GM10847 (cell line): Measurements from ENCODE around the gene GFOD2.

Experiments used
- POLR2A ChIP-seq: IDR thresholded peaks from 2 replicates; pipeline ENCODE4 v1.6.1; 2011; ENCODE audit not compliant: insufficient read length; ENCODE audit errors: extremely low read depth

Gene GFOD2

DNA sequence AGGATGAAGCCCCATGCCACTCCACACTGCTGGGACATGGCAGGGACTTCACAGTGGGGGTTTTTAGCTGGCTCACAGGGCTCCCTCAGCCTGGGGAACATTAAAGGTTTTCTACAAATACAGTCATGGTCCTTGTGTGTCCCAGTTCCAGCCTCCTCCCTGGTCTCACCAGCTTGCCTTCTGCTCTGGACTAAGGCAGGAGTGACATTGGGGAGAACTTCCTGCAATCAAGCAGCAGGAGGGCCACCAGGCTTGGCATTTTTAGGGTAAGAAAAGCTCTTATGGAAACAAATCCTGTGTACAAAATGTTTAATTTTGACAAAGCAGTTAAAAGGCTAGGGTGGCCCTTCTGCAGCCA is 56.5 kb downstream of the GFOD2 start:
- no peak for TF ChIP-seq POLR2A

- TF ChIP-seq POLR2A = no peak
These were observed 57.0 kb downstream of the GFOD2 start for GRCh38 chr16:67661886-67662652.

GRCh38 chr16:67661101-67661761 is 57.9 kb downstream of the GFOD2 start:
- no peak for TF ChIP-seq POLR2A

DNA sequence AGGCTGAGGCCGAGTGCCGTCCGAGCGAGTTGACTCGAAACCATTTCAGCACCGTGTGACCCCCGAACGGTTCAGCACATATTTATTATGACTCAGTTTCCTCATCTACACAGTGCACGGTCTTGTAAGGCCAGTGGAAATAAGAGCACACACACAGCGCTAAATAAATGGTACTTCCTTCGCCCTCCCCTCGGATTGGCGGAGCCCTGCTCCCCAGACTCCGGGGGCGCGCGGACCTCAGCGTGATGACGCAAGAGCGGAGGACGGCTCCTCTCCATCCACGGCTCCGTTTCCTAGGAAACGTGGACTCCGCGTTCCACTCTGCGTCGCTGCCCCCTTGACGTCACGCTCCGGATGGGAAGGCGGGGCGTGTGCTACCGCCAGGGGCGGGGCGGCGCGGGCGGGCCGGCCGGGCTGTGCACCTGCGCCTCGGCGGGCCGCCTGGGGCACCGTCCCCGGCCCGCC is 58.5 kb downstream of the GFOD2 start, which contains the start of gene PARD6A:
PARD6A (plus strand) TSS at position 397 of the 465 bp plus-strand sequence. CDS start 79 bp downstream, outside the sequence.
- TF ChIP-seq POLR2A = no peak

GRCh38 chr16:67659675-67660563 is 59.2 kb downstream of the GFOD2 start, which contains the start of gene ACD:
ACD (minus strand) TSS chr16:67660260; CDS start chr16:67660220, 40 bp downstream.
- TF ChIP-seq POLR2A = peak; percentile 78

DNA sequence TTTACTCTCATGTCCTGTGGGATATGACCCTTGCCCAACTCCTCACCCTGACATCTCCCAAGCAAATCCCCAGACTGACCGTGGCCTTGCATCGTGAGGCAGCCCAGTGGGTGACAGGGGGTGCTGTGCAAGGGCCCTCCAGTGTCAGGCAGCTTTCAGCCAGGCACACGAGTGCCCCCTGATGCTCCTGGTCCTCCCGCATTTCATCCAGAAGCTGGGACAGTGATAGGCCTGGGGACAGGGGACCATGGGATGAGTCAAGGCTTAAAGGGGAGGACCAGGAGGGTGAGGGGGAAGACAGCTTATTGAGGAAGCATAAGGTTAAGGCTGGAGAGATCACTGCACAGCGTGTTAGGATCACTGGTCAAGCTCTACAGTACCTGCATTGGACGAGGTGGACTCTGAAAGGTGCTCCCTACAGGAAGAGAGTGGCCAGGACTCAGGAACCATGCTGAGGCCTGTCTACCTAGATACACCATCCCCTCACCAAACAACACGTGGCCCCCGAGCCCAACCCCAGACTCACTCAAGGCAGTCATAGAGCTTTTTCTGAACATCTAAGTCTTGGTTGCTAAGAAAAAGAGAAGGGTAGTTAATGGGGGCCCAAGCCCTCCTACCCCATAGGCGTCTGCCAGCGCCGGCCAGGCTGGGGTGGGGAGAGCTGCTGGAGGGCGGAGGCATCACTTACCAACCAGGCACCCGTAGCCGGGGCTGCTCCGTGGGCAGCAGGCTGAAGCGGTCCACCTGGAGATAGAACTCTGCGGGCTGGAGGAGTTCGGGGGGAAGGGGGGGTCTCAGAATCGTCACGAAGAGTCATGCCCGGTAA is 60.1 kb downstream of the GFOD2 start:
- TF ChIP-seq POLR2A = no peak

GRCh38 chr16:67657751-67658518 is 61.2 kb downstream of the GFOD2 start:
- TF ChIP-seq POLR2A = no peak

DNA sequence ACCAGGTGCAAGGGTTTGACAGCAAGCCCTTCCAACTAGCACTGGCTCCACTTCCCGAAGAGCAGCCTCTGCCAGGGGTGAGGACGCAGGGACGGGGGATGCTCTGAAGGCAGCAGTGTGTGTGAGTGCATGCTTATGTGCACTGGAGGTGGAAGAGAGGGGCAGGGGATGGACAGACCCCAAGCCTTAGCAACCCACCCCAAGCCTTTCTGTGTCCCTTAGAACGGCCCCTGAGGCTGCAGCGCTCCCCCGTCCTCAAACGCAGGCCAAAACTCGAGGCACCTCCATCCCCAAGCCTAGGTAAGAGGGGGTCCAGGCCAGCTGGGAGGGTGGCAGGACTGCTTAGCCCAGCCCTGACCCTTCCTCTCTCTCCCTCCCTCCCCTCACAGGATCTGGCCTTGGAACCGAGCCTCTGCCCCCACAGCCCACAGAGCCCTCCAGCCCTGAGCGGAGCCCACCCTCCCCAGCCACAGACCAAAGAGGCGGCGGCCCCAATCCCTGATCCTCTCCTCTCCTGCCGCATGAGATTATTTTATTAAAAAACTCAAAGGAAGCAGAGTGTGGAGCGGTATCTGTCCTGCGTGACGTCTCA is 62.0 kb downstream of the GFOD2 start:
- TF ChIP-seq POLR2A = no peak

DNA sequence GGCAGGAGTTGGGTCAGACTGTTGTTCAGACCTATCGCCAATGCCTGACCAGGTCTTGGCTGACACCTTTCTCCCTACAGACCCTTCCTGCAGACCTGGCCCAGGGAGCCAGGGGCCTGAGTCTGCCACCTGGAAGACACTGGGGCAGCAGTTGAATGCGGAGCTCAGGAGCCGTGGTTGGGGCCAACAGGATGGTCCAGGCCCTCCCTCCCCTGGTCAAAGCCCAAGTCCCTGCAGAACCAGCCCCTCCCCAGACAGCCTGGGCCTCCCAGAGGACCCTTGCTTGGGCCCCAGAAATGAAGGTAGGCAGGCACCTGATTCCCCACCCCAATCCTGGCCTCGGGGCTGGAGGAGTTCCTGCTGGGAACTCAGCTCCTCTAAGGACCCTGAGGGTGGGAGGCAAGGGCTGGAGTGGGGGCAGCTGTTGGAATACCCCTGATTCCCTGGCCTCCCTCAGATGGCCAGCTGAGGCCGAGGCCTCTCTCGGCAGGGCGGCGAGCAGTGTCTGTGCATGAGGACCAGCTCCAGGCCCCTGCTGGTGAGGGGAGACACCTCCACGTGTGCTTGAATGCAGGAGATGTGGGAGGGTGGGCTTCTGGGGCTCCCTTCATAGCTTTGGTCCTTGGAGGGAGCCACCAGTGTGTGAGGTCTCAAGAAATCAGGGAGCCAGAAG is 62.6 kb downstream of the GFOD2 start:
- TF ChIP-seq POLR2A = no peak

GRCh38 chr16:67655363-67655762 is 63.8 kb downstream of the GFOD2 start:
- no peak for TF ChIP-seq POLR2A

- TF ChIP-seq POLR2A = no peak
These were observed 64.7 kb downstream of the GFOD2 start for GRCh38 chr16:67654403-67654911.

DNA sequence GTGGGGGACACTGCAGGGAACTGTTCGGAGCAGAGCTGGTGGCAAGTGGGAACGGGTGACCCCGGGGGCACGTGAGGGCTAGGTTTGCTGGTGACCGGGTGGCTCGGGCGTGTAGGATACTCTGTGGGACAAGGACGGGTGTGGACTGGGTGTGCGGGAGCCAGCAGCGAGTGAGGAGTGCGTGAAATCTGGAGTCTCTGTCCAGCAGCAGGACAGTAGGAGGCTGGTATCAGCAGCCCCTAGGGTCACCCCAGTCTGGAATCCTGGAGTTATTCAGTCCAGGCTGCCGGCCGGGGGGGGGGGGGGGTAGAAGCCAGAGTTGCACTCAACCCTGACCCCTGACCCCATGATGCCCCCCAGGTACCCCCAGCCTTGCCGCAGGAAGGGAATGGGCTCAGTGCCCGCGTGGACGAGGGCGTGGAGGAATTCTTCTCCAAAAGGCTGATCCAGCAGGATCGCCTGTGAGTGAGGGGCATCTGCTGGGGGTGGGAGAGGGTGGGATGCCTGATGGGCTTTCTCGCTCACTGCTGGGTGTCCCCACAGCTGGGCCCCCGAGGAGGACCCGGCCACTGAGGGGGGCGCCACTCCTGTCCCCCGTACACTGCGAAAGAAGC is 65.2 kb downstream of the GFOD2 start:
- no peak for TF ChIP-seq POLR2A

DNA sequence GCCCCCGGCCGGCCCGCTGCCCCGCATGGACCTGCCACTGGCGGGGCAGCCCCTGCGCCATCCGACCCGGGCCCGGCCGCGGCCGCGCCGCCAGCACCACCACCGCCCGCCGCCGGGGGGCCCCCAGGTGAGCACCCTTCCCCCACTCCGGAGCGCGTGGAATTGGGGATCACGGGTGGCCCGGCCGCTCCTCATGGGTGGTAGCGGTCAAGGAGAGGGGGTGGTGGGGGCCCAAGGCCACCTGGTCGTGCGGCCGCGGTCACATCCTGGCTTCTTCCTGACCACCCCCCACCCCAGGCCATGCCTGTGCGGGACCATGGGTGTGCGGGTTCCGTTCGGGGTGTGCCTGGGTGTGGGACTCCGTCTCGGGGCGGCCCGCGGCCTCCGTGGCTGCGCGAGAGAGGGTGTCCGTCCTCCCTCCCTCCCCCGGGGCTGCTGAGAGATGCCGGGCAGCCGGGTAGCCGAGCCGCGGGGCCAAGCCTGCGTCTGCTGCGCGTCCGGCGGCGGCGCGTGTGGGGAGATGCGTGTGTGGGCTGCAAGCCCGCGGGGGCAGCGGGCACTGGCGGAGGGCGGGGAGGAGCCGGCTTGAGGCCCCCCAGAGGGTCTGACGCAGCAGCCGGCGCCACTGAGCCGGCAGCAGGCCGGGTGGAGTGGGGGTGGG is 65.9 kb downstream of the GFOD2 start:
- no peak for TF ChIP-seq POLR2A
